RWPE2 (cell line): Measurements from ENCODE around the gene ANGPTL1.

Experiments
- ATAC-seq: fragments of 200-7000 bp; cut with Tn5 transposase; 3 replicates; pipeline ENCODE4 v1.9.1; 2021; ENCODE audit warnings: low read depth
- DNase-seq: peaks from one replicate; pipeline ENCODE4 v3.0.0-alpha.2; 2020; ENCODE audit warnings: low spot score
- H3K27ac ChIP-seq: fragments of 450-650 bp; 2 replicates; pipeline ENCODE4 v1.5.1; 2017; ENCODE audit warnings: mild to moderate bottlenecking; ENCODE audit not compliant: poor library complexity, severe bottlenecking
- H3K27me3 ChIP-seq: fragments of 250-450 bp; sonication (Bioruptor Pico); 2 replicates; pipeline ENCODE4 v1.5.1; 2021; ENCODE audit warnings: mild to moderate bottlenecking, moderate library complexity; ENCODE audit not compliant: insufficient read depth, poor library complexity, severe bottlenecking
- H3K36me3 ChIP-seq: fragments of 250-450 bp; sonication (Bioruptor Pico); 2 replicates; pipeline ENCODE4 v1.5.1; 2020; ENCODE audit warnings: low read depth, mild to moderate bottlenecking, moderate library complexity
- H3K4me1 ChIP-seq: fragments of 250-450 bp; sonication (Bioruptor Pico); 2 replicates; pipeline ENCODE4 v1.5.1; 2021; ENCODE audit warnings: mild to moderate bottlenecking, moderate library complexity; ENCODE audit not compliant: insufficient read depth, poor library complexity, severe bottlenecking
- H3K4me3 ChIP-seq: fragments of 250-450 bp; sonication (Bioruptor Pico); 2 replicates; pipeline ENCODE4 v1.5.1; 2021; ENCODE audit warnings: mild to moderate bottlenecking, moderate library complexity; ENCODE audit not compliant: severe bottlenecking
- H3K9me3 ChIP-seq: fragments of 250-450 bp; sonication (Bioruptor Pico); 2 replicates; pipeline ENCODE4 v1.5.1; 2021; ENCODE audit warnings: mild to moderate bottlenecking, moderate library complexity; ENCODE audit not compliant: severe bottlenecking
- CTCF ChIP-seq: fragments of 450-650 bp; IDR thresholded peaks from one replicate; pipeline ENCODE4 v1.5.1; 2017; ENCODE audit warnings: mild to moderate bottlenecking, moderate library complexity; ENCODE audit not compliant: poor library complexity, severe bottlenecking

Gene ANGPTL1

GRCh38 chr1:178898401-178898800 is 27.5 kb upstream of the ANGPTL1 start:
- no peak overlapping the region for H3K4me3 ChIP-seq
- DNase-seq (no peak), ATAC-seq (no peak)
- H3K27me3 ChIP-seq = no peaks in the 10 kb centered on the region
- no peaks in the 10 kb centered on the region; the same call in 1 of the 2 replicates for H3K36me3 ChIP-seq
- no peak for TF ChIP-seq CTCF
- no peak overlapping the region for H3K27ac ChIP-seq
- H3K4me1 ChIP-seq = no peaks in the 10 kb centered on the region
- H3K9me3 ChIP-seq = no peaks in the 10 kb centered on the region

GRCh38 chr1:178895928-178896327 is 25.1 kb upstream of the ANGPTL1 start:
- no peak overlapping the region for H3K27ac ChIP-seq
- ATAC-seq (no peak), DNase-seq (no peak)
- H3K4me1 ChIP-seq = no peaks in the 10 kb centered on the region
- H3K9me3 ChIP-seq = no peaks in the 10 kb centered on the region
- TF ChIP-seq CTCF = no peak
- no peaks in the 10 kb centered on the region for H3K27me3 ChIP-seq
- peaks cover 1% of the 10 kb centered on the region; the same call in 1 of the 2 replicates for H3K36me3 ChIP-seq
- H3K4me3 ChIP-seq = no peak overlapping the region

DNA sequence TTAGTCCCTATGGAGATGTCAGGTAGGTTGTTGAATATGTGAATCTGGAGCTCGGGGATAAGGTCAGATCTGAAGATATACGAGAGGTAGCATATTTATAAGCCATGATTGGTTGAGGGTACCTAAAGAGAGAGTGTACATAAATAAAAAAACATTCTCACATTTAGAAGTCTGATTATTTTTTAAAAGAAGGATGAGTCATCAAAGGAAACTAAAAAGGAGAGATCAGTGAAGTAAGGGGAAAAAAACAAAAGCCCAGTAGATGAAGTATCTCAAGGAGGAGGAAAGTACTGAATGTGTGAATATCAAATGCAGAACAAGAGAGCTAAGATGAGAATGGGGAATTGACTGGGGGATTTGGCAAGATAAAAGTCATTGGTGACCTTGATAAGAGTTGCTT is 15.7 kb upstream of the ANGPTL1 start:
- DNase-seq (no peak), ATAC-seq (no peak)
- Histone ChIP-seq H3K27ac (no peak overlapping the region), H3K4me3 (no peak overlapping the region), H3K9me3 (no peaks in the 10 kb centered on the region), H3K36me3 (peaks cover 10% of the 10 kb centered on the region), H3K4me1 (no peaks in the 10 kb centered on the region), H3K27me3 (no peaks in the 10 kb centered on the region)
- no peak for TF ChIP-seq CTCF

DNA sequence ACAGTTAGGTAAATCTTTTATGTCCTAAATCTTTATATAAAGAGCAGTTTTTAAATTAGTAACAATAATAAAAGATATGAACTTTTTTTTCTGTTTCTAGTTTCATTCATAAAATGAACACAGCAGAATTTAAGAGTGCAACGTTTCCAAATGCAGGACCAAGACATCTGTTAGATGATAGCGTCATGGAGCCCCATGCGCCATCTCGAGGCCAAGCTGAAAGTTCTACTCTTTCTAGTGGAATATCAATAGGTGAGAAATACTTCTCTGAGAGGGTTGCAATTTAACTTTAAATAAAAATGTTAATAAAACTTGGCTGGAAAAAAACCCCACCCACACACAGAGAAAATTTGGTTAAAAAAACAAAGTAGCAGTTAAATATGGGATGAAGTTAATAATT is 15.0 kb upstream of the ANGPTL1 start:
- no peaks in the 10 kb centered on the region for H3K4me1 ChIP-seq
- H3K27ac ChIP-seq = no peak overlapping the region
- ATAC-seq = no peak
- peaks cover 9% of the 10 kb centered on the region for H3K36me3 ChIP-seq
- no peak overlapping the region for H3K4me3 ChIP-seq
- H3K27me3 ChIP-seq = no peaks in the 10 kb centered on the region
- H3K9me3 ChIP-seq = no peaks in the 10 kb centered on the region
- TF ChIP-seq CTCF = no peak
- no peak for DNase-seq

GRCh38 chr1:178881950-178882349 is 11.1 kb upstream of the ANGPTL1 start:
- Histone ChIP-seq H3K4me3 (no peak overlapping the region), H3K36me3 (peaks cover 3% of the 10 kb centered on the region; the same call in 1 of the 2 replicates), H3K27me3 (no peaks in the 10 kb centered on the region), H3K27ac (no peak overlapping the region), H3K9me3 (no peaks in the 10 kb centered on the region), H3K4me1 (no peaks in the 10 kb centered on the region)
- DNase-seq (no peak), ATAC-seq (no peak)
- no peak for TF ChIP-seq CTCF
